ENCODE results near the gene TECTA. TPM values are rescaled to one million over a fixed set of nuclear protein-coding genes. Genes with fewer than 3 reads are reported as not detected.

Gene TECTA
- polyA plus RNA-seq, 1 donor from 2014 or later: 3.3 TPM

DNA sequence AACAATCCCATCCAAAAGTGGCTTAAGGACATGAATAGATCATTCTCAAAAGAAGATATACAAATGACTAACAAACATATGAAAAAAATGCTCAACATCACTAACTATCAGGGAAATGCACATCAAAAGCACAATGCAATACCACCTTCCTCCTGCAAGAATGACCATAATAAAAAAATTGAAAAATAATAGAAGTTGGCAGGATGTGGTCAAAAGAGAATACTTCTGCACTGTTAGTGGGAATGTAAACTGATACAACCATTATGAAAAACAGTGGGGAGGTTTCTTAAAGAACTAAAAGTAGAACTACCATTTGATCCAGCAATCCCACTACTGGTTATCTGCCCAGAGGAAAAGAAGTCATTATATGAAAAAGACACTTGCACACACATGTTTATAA is 113.8 kb downstream of the TECTA start:
- TF ChIP-seq, protein P1, sequence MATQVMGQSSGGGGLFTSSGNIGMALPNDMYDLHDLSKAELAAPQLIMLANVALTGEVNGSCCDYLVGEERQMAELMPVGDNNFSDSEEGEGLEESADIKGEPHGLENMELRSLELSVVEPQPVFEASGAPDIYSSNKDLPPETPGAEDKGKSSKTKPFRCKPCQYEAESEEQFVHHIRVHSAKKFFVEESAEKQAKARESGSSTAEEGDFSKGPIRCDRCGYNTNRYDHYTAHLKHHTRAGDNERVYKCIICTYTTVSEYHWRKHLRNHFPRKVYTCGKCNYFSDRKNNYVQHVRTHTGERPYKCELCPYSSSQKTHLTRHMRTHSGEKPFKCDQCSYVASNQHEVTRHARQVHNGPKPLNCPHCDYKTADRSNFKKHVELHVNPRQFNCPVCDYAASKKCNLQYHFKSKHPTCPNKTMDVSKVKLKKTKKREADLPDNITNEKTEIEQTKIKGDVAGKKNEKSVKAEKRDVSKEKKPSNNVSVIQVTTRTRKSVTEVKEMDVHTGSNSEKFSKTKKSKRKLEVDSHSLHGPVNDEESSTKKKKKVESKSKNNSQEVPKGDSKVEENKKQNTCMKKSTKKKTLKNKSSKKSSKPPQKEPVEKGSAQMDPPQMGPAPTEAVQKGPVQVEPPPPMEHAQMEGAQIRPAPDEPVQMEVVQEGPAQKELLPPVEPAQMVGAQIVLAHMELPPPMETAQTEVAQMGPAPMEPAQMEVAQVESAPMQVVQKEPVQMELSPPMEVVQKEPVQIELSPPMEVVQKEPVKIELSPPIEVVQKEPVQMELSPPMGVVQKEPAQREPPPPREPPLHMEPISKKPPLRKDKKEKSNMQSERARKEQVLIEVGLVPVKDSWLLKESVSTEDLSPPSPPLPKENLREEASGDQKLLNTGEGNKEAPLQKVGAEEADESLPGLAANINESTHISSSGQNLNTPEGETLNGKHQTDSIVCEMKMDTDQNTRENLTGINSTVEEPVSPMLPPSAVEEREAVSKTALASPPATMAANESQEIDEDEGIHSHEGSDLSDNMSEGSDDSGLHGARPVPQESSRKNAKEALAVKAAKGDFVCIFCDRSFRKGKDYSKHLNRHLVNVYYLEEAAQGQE (IDR thresholded peaks at IDR 0.05; ENCODE audit: borderline replicate concordance): no peak
- TF ChIP-seq MXI1 (conservative IDR thresholded peaks at IDR 0.05; ENCODE audit: poor library complexity, severe bottlenecking) (no peak), RAD21 (conservative IDR thresholded peaks at IDR 0.05) (no peak), EP300 (conservative IDR thresholded peaks at IDR 0.05; ENCODE audit: poor library complexity, severe bottlenecking) (no peak), TAF1 (IDR thresholded peaks at IDR 0.05; ENCODE audit: low read depth) (no peak), POLR2AphosphoS5 (IDR thresholded peaks at IDR 0.05) (no peak), SMC3 (conservative IDR thresholded peaks at IDR 0.05; ENCODE audit: poor library complexity) (no peak), EZH2 (IDR thresholded peaks at IDR 0.05; ENCODE audit: borderline replicate concordance, insufficient read depth, low read length, poor library complexity, severe bottlenecking) (no peak)
- TF ChIP-seq, protein P2, sequence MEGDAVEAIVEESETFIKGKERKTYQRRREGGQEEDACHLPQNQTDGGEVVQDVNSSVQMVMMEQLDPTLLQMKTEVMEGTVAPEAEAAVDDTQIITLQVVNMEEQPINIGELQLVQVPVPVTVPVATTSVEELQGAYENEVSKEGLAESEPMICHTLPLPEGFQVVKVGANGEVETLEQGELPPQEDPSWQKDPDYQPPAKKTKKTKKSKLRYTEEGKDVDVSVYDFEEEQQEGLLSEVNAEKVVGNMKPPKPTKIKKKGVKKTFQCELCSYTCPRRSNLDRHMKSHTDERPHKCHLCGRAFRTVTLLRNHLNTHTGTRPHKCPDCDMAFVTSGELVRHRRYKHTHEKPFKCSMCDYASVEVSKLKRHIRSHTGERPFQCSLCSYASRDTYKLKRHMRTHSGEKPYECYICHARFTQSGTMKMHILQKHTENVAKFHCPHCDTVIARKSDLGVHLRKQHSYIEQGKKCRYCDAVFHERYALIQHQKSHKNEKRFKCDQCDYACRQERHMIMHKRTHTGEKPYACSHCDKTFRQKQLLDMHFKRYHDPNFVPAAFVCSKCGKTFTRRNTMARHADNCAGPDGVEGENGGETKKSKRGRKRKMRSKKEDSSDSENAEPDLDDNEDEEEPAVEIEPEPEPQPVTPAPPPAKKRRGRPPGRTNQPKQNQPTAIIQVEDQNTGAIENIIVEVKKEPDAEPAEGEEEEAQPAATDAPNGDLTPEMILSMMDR (IDR thresholded peaks at IDR 0.05; ENCODE audit: poor library complexity, severe bottlenecking): no peak
- H3K79me2 ChIP-seq (replicated peaks; ENCODE audit: insufficient read depth, low read length): no peaks in the 10 kb centered on the region

GRCh38 chr11:121221496-121222200 is 120.6 kb downstream of the TECTA start:
- no peak for TF ChIP-seq TAF1 (IDR thresholded peaks at IDR 0.05; ENCODE audit: low read depth)
- no peak for TF ChIP-seq SMC3 (conservative IDR thresholded peaks at IDR 0.05; ENCODE audit: poor library complexity)
- TF ChIP-seq POLR2AphosphoS5 (IDR thresholded peaks at IDR 0.05): no peak
- TF ChIP-seq EZH2 (IDR thresholded peaks at IDR 0.05; ENCODE audit: borderline replicate concordance, insufficient read depth, low read length, poor library complexity, severe bottlenecking): no peak
- TF ChIP-seq MXI1 (conservative IDR thresholded peaks at IDR 0.05; ENCODE audit: poor library complexity, severe bottlenecking): no peak
- TF ChIP-seq, protein P1 (IDR thresholded peaks at IDR 0.05; ENCODE audit: borderline replicate concordance): no peak

More for the DNA sequence above, 113.8 kb downstream of the TECTA start:
- no peaks in the 10 kb centered on the region for H3K9me3 ChIP-seq (ENCODE audit: low read length)
- H3K4me2 ChIP-seq (ENCODE audit: low read length): no peak overlapping the region
- H3K9ac ChIP-seq (ENCODE audit: low read length): no peak overlapping the region
- no peaks in the 10 kb centered on the region for H4K20me1 ChIP-seq (ENCODE audit: insufficient read depth)
- H2AFZ ChIP-seq (ENCODE audit: low read depth, low read length): no peak overlapping the region
- no peaks in the 10 kb centered on the region for H3K9me2 ChIP-seq (ENCODE audit: insufficient read depth, low read length)
- no peaks in the 10 kb centered on the region for H3K36me3 ChIP-seq (ENCODE audit: insufficient read depth, low read length)
- no peaks in the 10 kb centered on the region for H3K27me3 ChIP-seq (ENCODE audit: insufficient read depth, low read depth, low read length)
- no peak overlapping the region for H3K27ac ChIP-seq (ENCODE audit: low read length)
- H3K4me3 ChIP-seq (ENCODE audit: low read length): no peak overlapping the region
- H3F3A ChIP-seq (ENCODE audit: insufficient read depth, low read length, poor library complexity, severe bottlenecking): no peaks in the 10 kb centered on the region

More at GRCh38 chr11:121221496-121222200, 120.6 kb downstream of the TECTA start:
- Histone ChIP-seq H3K27me3 (ENCODE audit: insufficient read depth, low read depth, low read length) (no peaks in the 10 kb centered on the region), H3K9me3 (ENCODE audit: low read length) (no peaks in the 10 kb centered on the region), H2AFZ (ENCODE audit: low read depth, low read length) (no peak overlapping the region), H3K4me2 (ENCODE audit: low read length) (no peak overlapping the region), H3K27ac (ENCODE audit: low read length) (no peak overlapping the region), H3K9ac (ENCODE audit: low read length) (no peak overlapping the region), H3K79me2 (replicated peaks; ENCODE audit: insufficient read depth, low read length) (no peaks in the 10 kb centered on the region), H3K9me2 (ENCODE audit: insufficient read depth, low read length) (no peaks in the 10 kb centered on the region), H3K4me3 (ENCODE audit: low read length) (no peak overlapping the region), H3F3A (ENCODE audit: insufficient read depth, low read length, poor library complexity, severe bottlenecking) (no peaks in the 10 kb centered on the region), H3K36me3 (ENCODE audit: insufficient read depth, low read length) (no peaks in the 10 kb centered on the region), H4K20me1 (ENCODE audit: insufficient read depth) (no peaks in the 10 kb centered on the region)
